HG03457 (cell line): ENCODE results near the gene COX17.

Source experiments
- ATAC-seq: cut with Tn5 transposase; IDR thresholded peaks from one replicate; pipeline ENCODE4 v1.9.1; 2021; ENCODE audit warnings: moderate number of reproducible peaks; ENCODE audit not compliant: unreplicated experiment

COX17 gene

DNA sequence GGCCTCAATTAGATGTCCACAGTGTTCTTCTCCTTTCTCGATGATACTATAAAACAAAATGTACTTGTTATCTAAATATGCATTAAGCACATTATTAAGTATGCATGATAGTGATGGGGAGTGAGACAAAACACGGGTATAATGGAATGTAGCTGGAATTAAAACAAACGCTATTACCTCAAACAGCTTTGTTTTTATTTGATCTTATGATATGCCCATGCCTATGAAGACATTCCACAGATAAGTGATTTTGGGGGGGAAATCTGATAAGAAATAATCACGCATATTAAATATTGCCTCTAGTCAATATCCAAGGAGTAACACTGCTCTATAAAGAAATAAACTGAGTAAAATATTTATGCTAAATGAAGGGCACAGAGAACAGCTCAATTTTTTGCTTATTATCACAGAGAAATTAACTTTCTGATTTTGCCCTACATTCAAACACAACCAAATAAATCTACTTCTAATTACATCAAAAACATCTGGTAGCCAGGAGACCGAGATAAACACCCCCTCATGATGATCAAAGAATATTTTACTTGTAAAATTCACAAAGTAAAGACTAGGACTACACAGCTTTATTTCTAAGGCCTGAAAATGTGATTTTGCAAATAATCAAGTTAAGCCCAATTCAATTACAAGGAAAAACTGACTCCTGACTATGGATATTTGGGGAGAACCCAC lies 1.9 kb downstream of the COX17 start:
- ATAC-seq: no peak

DNA sequence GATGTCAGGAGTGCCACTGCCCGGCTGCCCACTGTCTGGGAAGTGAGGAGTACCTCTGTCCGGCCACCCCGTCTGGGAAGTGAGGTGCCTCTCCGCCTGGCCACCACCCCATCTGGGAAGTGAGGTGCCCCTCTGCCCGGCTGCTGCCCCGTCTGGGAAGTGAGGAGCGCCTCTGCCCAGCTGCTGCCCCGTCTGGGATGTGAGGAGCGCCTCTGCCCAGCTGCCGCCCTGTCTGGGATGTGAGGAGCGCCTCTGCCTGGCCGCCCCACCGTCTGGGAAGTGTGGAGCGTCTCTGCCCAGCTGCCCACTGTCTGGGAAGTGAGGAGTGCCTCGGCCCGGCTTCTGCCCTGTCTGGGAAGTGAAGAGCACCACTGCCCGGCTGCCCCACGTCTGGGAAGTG lies 3.3 kb downstream of the COX17 start:
- no peak for ATAC-seq

DNA sequence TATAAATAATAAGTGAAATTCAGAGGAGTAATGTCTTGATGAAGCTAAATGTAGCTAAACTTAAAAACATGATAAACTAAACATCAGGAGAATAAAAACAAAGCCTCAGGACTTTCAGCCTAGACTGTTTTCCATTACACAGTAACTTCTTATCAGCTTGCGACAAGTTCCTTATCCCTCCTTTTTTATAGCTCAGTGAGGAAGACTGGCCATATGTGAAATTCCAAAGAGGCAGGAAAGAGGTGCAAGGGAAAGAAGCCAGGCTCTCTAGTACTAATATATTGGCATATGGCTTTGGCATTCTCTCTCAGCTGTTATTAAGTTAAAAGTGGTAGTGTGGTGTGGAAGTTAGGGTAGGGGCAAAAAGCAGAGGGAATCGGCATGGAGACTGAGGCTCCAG lies 4.4 kb downstream of the COX17 start:
- ATAC-seq: no peak

DNA sequence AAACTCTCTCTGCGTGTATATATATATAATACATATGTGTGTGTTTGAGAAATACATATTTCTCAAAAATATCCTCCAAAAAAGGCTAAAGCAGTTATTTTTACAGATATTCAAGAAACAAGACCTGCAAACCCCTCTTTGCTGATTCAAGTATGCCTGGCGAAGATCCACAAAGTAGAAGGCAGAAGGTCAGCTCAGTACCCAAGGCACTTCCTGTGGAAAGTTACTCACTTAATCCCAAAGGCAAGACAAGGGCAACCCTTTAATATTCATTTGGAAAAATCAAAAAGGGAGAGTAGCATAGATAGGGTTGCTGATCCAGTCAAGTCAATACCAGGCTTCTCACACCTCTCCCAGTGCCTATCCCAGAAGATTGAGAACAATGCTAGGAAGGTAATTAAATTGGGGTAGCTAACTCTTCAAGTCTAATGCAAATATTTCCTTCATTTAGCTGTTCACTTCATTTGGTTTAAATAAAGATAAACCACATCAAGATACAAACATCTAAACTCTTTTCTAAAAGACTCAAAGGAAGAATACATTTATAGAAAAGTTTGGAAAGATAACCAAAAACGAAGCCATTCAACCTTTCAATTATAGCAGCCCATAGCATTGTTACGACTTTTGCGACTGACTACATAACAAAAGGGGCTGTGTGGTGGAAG lies 7.2 kb downstream of the COX17 start:
- ATAC-seq: no peak

DNA sequence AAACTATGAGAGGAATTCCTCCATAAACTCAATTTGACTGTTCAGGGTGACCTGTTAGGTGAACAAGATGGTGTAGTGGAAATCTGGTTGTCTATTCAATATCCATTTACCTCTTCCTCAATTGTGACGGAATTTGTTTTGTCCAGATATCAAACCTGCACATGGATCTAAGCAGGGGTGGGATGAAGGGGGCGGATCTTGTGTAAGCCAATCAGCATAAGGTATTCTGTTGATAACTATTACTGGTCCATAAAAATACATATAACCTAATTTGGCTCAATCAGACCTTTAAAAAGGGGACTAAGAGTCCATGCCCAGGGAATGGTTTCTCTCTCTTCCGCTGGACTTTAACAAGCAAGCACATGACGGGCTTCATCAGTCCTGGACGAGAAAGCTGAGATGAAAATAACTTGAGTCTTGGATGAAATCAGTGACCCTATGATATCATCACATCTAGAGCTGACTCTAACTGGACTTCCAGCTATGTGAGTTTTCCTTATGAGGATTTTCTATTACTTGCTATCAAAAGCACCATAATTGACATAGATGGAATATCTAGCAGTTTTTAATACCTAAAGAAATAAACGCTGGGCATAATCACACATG lies 11.1 kb downstream of the COX17 start:
- ATAC-seq: no peak

DNA sequence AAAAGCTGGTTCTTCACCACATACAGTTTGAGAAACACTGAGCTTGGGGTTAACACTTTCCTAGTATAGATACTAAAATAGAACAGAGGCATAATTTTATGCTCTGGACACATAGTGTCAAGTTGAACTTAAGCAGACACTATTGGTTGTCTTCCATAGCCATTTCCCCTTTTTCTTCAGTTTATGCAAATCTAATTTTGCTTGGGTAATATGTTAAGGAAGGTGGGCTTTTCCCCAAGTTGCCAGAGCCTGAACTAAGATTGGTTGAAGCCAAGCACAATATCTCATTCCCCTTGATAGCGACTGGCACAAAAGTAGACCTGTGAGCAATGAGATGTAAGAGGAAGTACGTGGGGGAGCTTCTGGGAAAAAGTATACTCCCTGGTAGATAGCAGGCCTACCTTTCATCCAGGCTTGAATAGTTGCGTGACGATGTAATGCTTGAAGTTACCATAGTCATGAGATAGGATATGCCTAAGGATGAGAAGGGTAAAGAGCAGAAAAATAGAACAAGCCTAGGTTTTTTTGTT lies 12.3 kb downstream of the COX17 start:
- ATAC-seq: no peak

DNA sequence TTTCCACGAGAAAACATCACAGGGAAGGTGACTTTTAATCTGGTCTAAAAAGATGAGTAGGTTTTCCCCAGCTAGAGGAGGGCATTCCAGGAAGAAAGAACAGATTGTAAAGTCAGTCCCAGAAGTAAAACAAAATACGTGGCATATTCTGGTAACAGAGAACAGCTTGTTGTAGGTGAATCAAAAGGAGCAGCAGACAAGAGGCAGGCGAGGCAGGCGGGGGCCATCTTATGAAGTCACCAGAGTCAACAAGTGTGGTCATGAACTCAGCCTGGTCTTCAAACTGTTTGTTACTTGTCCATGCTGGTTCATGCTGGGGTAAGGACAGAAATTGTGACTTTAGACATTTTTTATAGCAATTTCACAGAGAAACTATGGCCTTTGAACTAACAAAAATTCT lies 12.8 kb downstream of the COX17 start:
- no peak for ATAC-seq

DNA sequence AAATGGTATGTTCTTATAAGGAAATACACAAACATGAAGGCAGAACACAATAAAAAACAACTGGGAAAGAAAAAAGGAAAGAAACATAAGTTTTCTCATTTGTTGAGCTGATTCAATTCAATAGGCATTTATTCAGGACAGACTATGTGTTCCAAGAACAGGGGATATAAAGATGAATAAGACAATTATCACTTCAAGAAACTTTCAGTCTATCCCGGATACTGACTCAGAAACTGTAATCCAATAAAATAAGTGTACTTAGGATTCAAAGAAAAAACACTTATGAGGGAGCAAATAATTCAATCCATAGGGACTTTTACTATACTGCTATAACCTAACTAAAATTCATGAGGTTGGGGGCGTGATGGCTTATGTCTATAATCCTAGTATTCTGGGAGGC lies 13.3 kb downstream of the COX17 start:
- ATAC-seq: no peak

DNA sequence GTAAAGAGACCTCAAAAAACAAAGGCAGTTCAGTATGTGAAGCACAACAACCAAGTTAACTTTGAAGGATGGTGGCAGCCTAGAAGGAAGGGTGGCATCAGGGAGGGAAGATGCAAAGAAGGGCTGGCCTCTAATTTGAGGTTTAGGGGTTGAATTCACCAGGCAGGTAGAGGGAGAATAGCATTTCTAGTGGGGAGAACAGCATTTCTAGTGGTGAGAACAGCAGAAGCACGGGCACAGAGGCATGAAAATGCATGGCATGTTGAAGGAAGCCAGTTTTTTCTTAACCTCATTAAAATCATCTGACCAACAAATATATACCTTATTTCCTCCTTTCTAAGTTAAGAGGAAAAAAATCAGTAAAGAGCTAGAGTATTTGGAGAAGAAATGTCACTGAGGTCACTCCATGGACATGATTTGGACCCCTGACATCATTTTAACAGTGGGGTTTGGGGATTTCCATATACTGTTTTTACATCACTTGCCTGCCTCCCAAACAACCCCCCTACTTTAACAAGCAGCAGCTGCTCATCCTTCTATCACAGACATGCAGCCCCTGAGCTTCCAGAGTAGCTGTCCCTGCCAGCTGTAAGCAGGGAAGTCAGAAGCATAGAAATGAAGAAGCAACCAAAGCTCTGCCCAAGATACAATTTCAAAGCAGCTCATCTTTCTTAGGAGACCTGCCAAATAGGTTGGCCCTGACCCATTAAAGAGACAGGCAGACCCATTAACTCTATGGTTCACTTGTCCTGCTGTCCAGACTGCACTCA lies 14.4 kb downstream of the COX17 start:
- no peak for ATAC-seq

DNA sequence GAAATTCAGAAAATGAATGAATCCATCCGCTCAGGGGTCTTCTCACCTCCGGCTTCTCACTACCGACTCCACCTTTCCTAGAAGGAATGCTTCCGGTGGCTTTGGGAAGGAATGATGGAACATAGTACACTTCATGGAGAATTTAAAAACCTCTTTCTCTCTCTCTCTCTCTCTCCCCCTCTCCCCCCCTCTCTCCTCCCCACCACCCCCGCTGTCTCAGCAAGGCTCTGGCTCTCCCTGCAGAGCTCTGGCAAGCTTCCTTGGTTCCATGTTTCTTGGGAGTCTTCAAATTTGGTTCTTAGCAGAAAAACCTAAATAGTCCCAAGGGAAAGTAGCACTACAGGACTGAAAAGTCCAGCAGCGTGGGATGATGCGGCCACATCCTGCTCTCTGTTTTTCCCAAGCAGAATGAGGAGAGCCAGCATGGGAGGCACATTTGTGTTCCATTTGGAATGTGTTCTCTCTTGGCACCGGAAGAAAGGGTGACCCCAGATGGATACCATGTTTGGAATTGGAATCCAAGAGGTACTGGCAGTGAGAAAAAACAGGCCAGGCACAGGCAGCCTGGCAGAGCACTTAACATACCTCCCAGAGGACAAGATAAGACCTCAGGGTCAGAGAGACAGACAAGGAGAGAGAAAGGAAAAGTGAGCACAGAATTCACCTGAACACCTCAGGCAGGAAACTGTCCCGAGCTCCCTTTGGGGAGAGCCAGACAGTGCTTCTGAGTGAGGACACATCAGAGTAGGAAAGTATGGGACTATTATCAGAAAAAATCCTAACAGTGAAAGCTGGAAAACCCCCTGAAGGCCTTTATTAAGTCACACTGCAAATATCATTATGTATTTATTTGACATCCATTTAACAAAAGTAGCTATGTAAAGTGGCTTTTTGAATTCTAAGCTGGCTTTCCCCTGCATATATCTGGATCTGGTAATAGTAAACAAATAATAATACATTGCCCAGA lies 16.4 kb downstream of the COX17 start, which contains the start of gene POPDC2:
Gene POPDC2 (minus strand): TSS at position 116 of the 967 bp plus-strand sequence. CDS start 166 bp downstream, outside the sequence.
- no peak for ATAC-seq

DNA sequence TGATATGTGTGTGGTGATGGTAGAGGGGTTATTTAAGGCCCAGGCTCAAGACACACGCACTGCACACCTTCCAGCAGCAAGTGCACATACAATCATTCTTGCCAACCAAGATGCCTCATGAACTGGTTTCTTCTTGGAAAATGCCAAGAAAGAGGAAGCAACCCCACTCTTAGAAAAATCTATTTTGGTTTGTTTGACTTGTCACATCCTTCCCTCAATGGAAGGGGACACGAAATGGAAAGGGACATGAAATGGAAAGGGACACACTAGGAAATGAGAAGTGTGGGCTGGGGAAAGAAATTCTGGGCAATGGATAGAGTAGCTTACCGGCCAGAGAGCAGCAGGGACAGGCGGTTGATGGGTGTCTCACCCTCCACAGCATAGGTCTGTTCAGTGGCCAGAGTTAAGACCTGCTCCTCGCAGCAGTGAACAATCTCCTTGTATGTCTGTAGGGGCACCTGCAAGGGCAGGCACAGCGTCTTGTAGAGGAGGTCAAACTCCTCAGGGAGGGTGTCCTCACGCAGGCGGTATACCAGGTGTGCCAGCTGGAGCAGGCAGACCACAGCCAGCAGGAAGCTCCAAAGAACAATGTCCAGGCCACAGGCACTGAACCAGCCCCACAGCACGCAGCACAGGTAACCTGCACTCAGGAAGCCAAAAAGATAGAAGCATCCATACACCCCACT lies 17.5 kb downstream of the COX17 start:
- ATAC-seq: no peak

DNA sequence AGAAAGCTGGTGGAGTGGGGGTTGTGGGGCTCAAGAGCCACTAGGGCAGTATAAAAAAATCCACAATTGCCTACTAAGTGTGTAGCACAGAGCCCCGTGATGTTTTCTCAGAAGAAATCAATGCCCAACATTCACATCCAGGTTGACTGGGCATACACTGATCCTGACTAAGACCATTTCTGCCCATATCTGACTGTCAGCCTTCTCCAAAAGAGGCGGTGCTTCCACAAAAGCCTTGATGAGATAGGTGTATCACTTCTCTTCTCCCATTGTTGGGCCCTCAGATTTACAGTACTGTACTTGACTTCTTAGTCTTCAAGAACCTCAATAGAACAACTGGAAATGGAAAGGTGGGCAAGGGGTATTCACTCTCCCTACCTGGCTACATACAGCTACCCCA lies 18.2 kb downstream of the COX17 start:
- ATAC-seq: no peak

DNA sequence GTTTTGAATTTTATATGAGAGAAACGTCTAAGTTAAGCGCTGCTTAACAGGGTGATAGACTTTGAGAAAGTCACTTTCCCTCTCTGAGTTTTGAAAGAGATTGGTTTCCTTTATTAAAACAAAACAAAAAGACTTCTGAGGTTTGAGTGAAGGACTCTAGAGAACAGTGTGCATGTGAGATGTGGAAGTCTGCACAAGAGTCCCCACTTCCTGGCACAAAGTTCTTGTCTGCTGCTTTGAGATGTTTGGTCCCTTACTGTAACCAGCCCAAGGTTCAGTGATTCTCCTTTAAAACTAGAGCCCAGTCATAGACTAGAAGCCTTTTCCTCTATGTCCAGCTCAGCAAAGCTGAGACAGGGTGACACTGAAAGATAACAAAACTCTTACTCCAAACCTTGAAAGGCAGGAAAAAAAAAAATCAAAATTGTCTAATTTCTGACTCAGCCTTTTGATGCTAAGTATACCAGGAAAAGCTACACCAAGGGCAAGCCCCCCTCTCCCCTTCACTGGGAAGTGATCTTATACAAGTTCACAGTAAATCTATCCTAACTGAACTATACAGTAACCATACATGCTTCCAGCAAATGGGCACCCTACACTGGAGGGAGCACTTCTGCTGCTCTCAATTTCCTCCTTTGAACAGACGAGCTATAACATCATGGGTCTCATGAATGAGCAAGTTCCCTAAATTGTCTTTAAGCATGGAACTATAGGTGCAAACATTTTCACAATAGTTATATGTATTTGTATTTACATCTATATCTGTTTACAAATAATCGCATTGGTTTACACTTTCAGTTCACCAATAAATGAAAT lies 19.1 kb downstream of the COX17 start:
- no peak for ATAC-seq

DNA sequence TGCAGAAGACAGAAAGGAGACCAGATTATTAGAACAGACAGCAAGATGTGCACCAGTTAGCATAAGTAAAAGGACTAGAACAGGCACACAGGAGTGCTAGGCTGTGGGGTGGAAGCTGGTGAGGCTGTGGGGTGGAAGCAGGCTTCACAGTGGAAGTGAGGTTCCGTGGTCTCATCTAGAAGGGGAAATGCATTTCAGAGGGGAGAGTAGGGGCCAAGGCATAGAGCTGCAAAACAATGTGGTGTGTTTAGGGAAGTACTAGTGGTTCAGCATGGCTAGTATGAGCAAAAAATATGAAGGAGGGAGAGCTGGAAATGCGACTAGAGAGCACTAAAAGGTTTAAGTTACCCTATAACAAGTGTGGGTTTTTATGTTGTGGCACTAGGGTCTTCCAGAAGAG lies 23.3 kb downstream of the COX17 start:
- ATAC-seq: no peak

DNA sequence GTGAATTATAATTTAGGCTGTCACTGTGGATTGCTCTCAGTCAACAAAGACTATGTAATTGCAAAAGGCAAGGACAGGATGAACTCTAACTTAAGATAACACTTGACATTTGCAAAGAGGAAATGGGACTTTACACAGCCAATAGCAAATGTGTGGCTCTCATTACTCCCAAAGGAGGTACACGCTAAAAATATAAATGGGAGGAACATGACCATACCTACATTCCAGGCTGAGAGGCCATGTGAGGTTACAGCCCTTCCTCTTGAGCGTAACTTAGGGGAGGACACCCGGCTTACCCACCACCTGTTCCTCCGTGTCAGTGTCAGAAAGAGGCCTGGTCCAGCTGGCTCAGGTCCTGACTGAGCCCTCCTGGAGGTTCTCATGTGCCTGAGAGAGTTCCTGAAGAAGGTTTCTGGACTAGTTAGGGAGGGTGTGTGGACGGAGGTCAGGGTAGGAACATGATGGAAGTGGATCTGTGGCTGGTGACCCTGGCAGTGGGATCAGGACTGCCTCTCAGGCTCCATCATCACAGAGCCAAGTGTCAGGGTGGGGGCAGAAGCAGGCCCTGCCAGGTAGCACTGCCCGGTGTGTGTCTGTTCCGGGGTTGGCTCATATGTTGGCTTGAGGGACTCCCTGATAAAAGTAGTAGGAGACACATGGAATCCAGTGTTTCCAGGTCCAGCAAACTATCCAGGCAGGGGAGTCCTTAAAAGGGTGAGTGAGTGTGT lies 24.7 kb downstream of the COX17 start:
- no peak for ATAC-seq

DNA sequence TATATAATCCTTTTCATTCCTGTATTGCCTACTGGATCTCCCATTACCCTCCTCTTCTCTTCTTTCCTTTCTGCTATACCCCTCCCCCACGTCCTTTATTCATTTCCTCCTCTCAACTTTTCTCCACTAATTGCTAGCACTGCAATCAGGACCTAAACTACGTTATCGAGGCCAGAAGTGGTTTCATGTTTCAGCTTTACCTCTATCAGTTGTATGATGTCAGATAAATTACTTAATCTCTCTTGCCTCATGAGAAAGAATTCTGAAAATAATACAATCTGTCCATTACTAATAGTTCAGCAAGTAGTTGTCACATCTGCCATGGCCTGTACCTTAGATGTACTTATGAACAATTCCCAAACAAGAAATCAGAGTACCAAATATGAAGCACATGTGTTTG lies 27.4 kb downstream of the COX17 start:
- no peak for ATAC-seq

DNA sequence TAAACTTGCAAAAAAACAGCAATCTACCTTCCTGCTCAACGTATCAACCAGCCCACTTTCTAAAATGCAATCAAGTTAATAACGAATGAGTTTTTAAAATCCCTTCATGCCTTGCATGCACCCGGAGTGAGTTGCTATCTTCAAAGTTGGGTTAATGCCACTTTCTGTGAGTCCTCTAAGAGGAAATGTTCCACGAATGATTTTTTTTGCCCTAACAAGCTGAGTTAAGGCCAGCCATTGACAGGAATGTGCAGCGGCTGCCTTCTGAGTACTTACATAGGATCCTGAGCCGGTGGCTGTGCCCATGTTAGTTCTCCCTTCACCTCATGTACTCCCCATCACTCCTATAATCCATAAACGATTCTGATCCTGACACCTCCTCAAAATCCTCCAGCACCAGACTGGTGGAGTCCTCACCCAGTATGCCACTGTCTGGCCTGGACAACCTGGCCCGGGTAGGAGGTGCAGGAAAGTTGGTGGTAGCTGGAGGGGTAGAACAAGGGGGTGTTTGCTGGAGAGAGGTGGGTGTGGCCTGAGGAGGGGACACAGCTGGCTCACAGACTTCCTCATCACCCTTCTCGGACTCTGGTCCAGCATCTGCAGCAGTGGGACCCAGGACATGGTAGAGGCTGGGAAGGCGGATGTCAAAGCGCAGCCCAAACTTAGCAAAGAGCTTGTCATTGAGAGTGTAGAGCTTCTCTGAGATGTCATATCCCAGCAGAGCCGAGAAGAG lies 29.2 kb downstream of the COX17 start:
- ATAC-seq: no peak
